ENCODE measurements around the gene FARP1. TPM values are rescaled to one million over a fixed set of nuclear protein-coding genes. Genes with fewer than 3 reads are reported as not detected.
"Not testable (repeated sequence)": the region's sequence is repeated elsewhere in the genome, so short reads cannot be mapped to it uniquely, and the experiment has no call there.

Gene FARP1
- total RNA-seq, 1 donor from 2014 or later: 36.5 TPM

- H3K27ac ChIP-seq (ENCODE audit: low read depth, low read length); H3K4me3 ChIP-seq (ENCODE audit: low read length in 3 of 3); H3K36me3 ChIP-seq (ENCODE audit: control insufficient read depth in 3 of 3, insufficient read depth in 3 of 3, low read length in 3 of 3); H3K27me3 ChIP-seq (ENCODE audit: control insufficient read depth in 3 of 3, insufficient read depth in 3 of 3, low read length in 3 of 3); H3K9ac ChIP-seq (ENCODE audit: low read depth in 1 of 3, low read length in 3 of 3); H3K9me3 ChIP-seq (ENCODE audit: control insufficient read depth in 3 of 3, low read length in 3 of 3): not testable (repeated sequence)
- H3K4me1 ChIP-seq (ENCODE audit: control insufficient read depth in 3 of 3, insufficient read depth in 3 of 3, low read length in 3 of 3): peaks cover 18 to 23% (median 20%) of the 10 kb centered on the region in 3 donors
These were observed 226.6 kb downstream of the FARP1 start for GRCh38 chr13:98369520-98369919.

DNA sequence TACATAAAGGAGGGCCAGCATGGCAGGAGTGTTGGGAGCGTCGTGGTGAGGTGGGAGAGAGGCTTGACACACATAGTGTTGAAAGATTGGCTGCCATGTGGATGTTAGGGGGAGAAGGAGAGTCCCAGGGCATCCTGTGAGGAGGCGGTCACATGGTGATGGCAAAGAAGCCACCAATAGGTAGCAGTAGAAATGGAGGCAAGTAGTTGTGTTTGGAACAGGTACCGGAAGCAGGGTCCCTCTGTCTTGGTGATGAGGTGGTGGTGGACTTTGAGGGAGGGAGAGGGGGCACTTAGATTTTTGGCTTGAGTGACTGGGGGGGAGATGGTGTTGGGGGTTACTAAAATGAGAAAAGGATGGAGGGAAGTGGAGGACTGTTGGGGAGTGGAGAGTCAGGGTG is 227.4 kb downstream of the FARP1 start:
- H3K27ac ChIP-seq (ENCODE audit: low read depth, low read length): no peak overlapping the region
- no peak overlapping the region for H3K9ac ChIP-seq (ENCODE audit: low read depth in 1 of 3, low read length in 3 of 3)
- no peaks in the 10 kb centered on the region for H3K27me3 ChIP-seq (ENCODE audit: control insufficient read depth in 3 of 3, insufficient read depth in 3 of 3, low read length in 3 of 3)
- H3K4me3 ChIP-seq (ENCODE audit: low read length in 3 of 3): no peak overlapping the region
- H3K4me1 ChIP-seq (ENCODE audit: control insufficient read depth in 3 of 3, insufficient read depth in 3 of 3, low read length in 3 of 3): peaks cover 18 to 23% (median 20%) of the 10 kb centered on the region in 3 donors
- no peaks in the 10 kb centered on the region for H3K36me3 ChIP-seq (ENCODE audit: control insufficient read depth in 3 of 3, insufficient read depth in 3 of 3, low read length in 3 of 3)
- no peaks in the 10 kb centered on the region for H3K9me3 ChIP-seq (ENCODE audit: control insufficient read depth in 3 of 3, low read length in 3 of 3)

DNA sequence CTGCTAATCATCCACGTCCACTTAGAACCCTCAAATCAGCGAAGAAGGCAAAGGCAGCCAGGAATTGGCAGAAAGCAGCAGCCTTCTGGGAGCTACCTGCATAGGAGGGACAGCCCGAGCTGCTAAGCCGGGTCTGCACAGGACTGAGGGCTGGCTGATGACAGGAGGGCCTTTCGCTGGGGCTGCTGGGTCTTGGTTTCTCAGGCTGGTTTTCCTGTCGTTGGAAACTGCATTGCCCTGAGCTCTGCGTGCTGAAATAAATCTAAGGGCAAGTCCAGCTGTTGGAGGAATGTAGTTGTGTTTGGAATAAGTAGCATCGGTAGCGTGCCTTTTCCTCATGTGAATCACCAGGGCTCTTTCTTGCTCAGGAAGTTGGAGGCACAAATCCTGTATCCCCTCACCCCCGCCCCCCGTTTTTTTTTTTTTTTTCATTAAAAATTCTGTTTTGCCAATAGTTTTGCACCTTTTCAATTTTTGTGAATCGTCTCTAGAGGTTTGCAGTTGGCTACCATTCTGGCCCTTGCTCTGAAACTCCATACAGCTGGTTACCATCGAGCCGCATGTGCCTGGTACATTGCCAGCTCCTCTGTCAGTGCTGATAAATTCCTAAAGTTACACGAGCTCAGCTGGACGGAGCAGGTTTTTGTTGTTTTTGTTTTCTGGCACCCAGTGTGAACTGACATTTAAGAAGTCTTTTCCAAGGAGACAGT is 228.1 kb downstream of the FARP1 start:
- no peak overlapping the region for H3K9ac ChIP-seq (ENCODE audit: low read depth in 1 of 3, low read length in 3 of 3)
- no peaks in the 10 kb centered on the region for H3K9me3 ChIP-seq (ENCODE audit: control insufficient read depth in 3 of 3, low read length in 3 of 3)

DNA sequence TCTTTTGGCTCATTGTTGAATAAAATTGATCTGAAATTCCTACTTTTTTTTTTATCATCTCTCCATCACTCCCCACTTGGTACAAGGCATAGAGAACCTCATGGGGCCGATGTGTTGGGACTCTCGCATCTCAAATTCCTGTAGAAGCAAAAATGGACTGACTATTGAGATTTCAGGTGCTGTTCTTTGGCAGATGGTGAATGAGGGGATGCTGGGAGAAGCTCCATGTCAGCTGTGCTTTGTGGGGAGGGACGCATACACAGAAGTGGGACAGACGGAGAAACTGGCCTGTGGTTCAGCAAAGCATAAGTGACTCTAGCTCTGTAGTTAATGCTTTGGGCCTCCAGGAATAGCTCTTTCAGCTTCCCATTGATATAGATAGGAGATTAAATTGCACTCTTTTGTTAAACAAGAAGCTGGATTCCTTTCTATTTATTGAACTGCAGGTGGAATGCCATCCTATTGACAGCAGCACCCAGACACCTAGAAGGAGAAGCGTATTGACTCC is 228.7 kb downstream of the FARP1 start:
- Histone ChIP-seq H3K27ac (ENCODE audit: low read depth, low read length) (no peak overlapping the region), H3K9ac (ENCODE audit: low read depth in 1 of 3, low read length in 3 of 3) (no peak overlapping the region), H3K4me1 (ENCODE audit: control insufficient read depth in 3 of 3, insufficient read depth in 3 of 3, low read length in 3 of 3) (peaks cover 18 to 23% (median 20%) of the 10 kb centered on the region in 3 donors), H3K36me3 (ENCODE audit: control insufficient read depth in 3 of 3, insufficient read depth in 3 of 3, low read length in 3 of 3) (no peaks in the 10 kb centered on the region), H3K27me3 (ENCODE audit: control insufficient read depth in 3 of 3, insufficient read depth in 3 of 3, low read length in 3 of 3) (no peaks in the 10 kb centered on the region), H3K9me3 (ENCODE audit: control insufficient read depth in 3 of 3, low read length in 3 of 3) (no peaks in the 10 kb centered on the region), H3K4me3 (ENCODE audit: low read length in 3 of 3) (no peak overlapping the region)

More for the DNA sequence above, 228.1 kb downstream of the FARP1 start:
- H3K36me3 ChIP-seq (ENCODE audit: control insufficient read depth in 3 of 3, insufficient read depth in 3 of 3, low read length in 3 of 3): no peaks in the 10 kb centered on the region
- no peak overlapping the region for H3K27ac ChIP-seq (ENCODE audit: low read depth, low read length)
- peaks cover 18 to 23% (median 20%) of the 10 kb centered on the region in 3 donors for H3K4me1 ChIP-seq (ENCODE audit: control insufficient read depth in 3 of 3, insufficient read depth in 3 of 3, low read length in 3 of 3)
- peak overlapping the region in 1 of 3 donors; percentile 44 for H3K4me3 ChIP-seq (ENCODE audit: low read length in 3 of 3)
- H3K27me3 ChIP-seq (ENCODE audit: control insufficient read depth in 3 of 3, insufficient read depth in 3 of 3, low read length in 3 of 3): no peaks in the 10 kb centered on the region

DNA sequence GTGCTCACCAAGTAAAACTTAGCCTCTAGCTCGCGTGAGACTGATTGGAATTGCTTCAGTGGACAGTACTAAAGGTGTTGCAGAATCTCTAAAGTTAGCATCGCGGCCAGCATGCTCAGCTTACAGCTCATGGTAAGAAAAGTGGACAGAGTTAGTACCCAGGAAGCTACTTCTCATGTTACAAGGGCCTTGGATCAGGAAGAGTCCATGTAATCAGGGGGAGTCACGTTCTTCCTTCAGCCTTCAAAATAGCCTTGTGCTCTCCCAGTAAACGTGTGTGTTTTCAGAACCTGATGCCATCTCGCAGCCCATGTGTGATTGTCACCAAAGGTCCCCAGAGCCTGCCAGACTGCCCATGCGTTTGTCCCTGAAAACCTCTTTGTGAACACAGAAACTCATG is 230.0 kb downstream of the FARP1 start:
- Histone ChIP-seq H3K9ac (ENCODE audit: low read depth in 1 of 3, low read length in 3 of 3) (peak overlapping the region in 2 of 3 donors; percentile 23 to 45), H3K9me3 (ENCODE audit: control insufficient read depth in 3 of 3, low read length in 3 of 3) (no peaks in the 10 kb centered on the region), H3K4me3 (ENCODE audit: low read length in 3 of 3) (peak overlapping the region; percentile 2 to 45 (median 19)), H3K27me3 (ENCODE audit: control insufficient read depth in 3 of 3, insufficient read depth in 3 of 3, low read length in 3 of 3) (no peaks in the 10 kb centered on the region), H3K27ac (ENCODE audit: low read depth, low read length) (peak overlapping the region; percentile 59), H3K36me3 (ENCODE audit: control insufficient read depth in 3 of 3, insufficient read depth in 3 of 3, low read length in 3 of 3) (no peaks in the 10 kb centered on the region), H3K4me1 (ENCODE audit: control insufficient read depth in 3 of 3, insufficient read depth in 3 of 3, low read length in 3 of 3) (peaks cover 18 to 23% (median 20%) of the 10 kb centered on the region in 3 donors)

DNA sequence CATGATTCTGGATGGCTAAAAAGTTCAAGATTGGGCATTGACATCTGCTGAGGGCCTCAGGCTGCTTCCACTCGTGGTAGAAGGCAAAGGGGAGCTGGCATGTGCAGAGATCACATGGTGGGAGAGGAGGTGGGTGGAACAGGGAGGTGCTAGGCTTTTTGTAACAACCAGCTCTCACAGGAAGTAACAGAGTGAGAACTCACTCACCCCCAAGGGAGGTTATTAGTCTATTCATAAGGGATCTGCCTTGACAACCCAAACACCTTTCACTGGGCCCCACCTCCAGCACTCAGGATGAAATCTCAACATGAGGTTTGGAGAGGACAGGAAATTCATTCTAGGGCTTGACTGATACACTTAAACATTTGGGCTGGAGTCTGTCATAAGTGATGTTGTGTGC is 231.9 kb downstream of the FARP1 start:
- no peaks in the 10 kb centered on the region for H3K36me3 ChIP-seq (ENCODE audit: control insufficient read depth in 3 of 3, insufficient read depth in 3 of 3, low read length in 3 of 3)
- no peaks in the 10 kb centered on the region for H3K9me3 ChIP-seq (ENCODE audit: control insufficient read depth in 3 of 3, low read length in 3 of 3)
- H3K4me3 ChIP-seq (ENCODE audit: low read length in 3 of 3): no peak overlapping the region
- peaks cover 18 to 23% (median 20%) of the 10 kb centered on the region in 3 donors for H3K4me1 ChIP-seq (ENCODE audit: control insufficient read depth in 3 of 3, insufficient read depth in 3 of 3, low read length in 3 of 3)
- H3K9ac ChIP-seq (ENCODE audit: low read depth in 1 of 3, low read length in 3 of 3): no peak overlapping the region
- no peak overlapping the region for H3K27ac ChIP-seq (ENCODE audit: low read depth, low read length)
- no peaks in the 10 kb centered on the region for H3K27me3 ChIP-seq (ENCODE audit: control insufficient read depth in 3 of 3, insufficient read depth in 3 of 3, low read length in 3 of 3)

- H3K4me3 ChIP-seq (ENCODE audit: low read length in 3 of 3): no peak overlapping the region
- H3K36me3 ChIP-seq (ENCODE audit: control insufficient read depth in 3 of 3, insufficient read depth in 3 of 3, low read length in 3 of 3): no peaks in the 10 kb centered on the region
- no peaks in the 10 kb centered on the region for H3K27me3 ChIP-seq (ENCODE audit: control insufficient read depth in 3 of 3, insufficient read depth in 3 of 3, low read length in 3 of 3)
- H3K9ac ChIP-seq (ENCODE audit: low read depth in 1 of 3, low read length in 3 of 3): no peak overlapping the region
- no peaks in the 10 kb centered on the region for H3K9me3 ChIP-seq (ENCODE audit: control insufficient read depth in 3 of 3, low read length in 3 of 3)
- peaks cover 2 to 3% (median 2%) of the 10 kb centered on the region in 3 donors for H3K4me1 ChIP-seq (ENCODE audit: control insufficient read depth in 3 of 3, insufficient read depth in 3 of 3, low read length in 3 of 3)
- H3K27ac ChIP-seq (ENCODE audit: low read depth, low read length): no peak overlapping the region
These were observed 234.9 kb downstream of the FARP1 start for GRCh38 chr13:98377635-98378378.

DNA sequence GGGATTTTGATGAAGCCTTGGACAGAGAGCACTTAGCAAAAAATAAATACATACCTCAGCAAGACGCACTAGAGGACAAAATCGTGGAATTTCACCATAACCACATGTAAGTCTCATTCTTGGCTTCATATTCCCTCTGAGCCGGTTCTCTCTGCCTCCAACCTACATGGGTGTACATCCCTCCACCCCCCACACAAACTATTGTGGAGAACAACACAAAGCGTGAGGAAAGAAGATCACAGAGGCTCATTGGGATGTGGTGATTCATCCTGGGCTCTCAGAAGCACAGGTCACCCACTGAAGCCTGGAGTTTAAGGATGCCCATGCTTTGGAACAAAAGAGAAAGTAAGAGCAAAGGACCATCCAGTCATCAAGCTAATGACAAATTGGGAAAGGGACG is 241.8 kb downstream of the FARP1 start:
- no peaks in the 10 kb centered on the region for H3K4me1 ChIP-seq (ENCODE audit: control insufficient read depth in 3 of 3, insufficient read depth in 3 of 3, low read length in 3 of 3)
- H3K36me3 ChIP-seq (ENCODE audit: control insufficient read depth in 3 of 3, insufficient read depth in 3 of 3, low read length in 3 of 3): peaks cover 0 to 8% (median 0%) of the 10 kb centered on the region in 3 donors
- H3K9ac ChIP-seq (ENCODE audit: low read depth in 1 of 3, low read length in 3 of 3): no peak overlapping the region
- H3K9me3 ChIP-seq (ENCODE audit: control insufficient read depth in 3 of 3, low read length in 3 of 3): no peaks in the 10 kb centered on the region
- no peak overlapping the region for H3K4me3 ChIP-seq (ENCODE audit: low read length in 3 of 3)
- no peak overlapping the region for H3K27ac ChIP-seq (ENCODE audit: low read depth, low read length)
- no peaks in the 10 kb centered on the region for H3K27me3 ChIP-seq (ENCODE audit: control insufficient read depth in 3 of 3, insufficient read depth in 3 of 3, low read length in 3 of 3)

DNA sequence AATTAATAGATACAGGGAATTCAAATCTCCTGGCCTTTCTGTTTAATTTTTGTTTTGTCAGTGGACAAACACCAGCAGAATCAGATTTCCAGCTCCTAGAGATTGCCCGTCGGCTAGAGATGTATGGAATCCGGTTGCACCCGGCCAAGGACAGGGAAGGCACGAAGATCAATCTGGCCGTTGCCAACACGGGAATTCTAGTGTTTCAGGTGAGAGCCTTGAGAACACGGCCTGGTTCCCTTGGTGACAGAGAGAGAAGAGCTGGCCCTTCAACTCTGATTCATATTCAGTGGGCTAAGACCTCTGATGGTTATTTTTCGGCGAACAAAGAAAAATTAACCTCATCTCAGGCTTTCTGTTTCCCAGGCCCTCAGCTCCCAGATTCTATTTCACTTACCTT is 242.7 kb downstream of the FARP1 start:
- no peak overlapping the region for H3K9ac ChIP-seq (ENCODE audit: low read depth in 1 of 3, low read length in 3 of 3)

GRCh38 chr13:98386637-98387036 is 243.7 kb downstream of the FARP1 start:
- no peak overlapping the region for H3K9ac ChIP-seq (ENCODE audit: low read depth in 1 of 3, low read length in 3 of 3)
- no peak overlapping the region for H3K27ac ChIP-seq (ENCODE audit: low read depth, low read length)
- peaks cover 0 to 8% (median 0%) of the 10 kb centered on the region in 3 donors for H3K36me3 ChIP-seq (ENCODE audit: control insufficient read depth in 3 of 3, insufficient read depth in 3 of 3, low read length in 3 of 3)

More for the DNA sequence above, 242.7 kb downstream of the FARP1 start:
- no peaks in the 10 kb centered on the region for H3K4me1 ChIP-seq (ENCODE audit: control insufficient read depth in 3 of 3, insufficient read depth in 3 of 3, low read length in 3 of 3)
- H3K27ac ChIP-seq (ENCODE audit: low read depth, low read length): no peak overlapping the region
- H3K4me3 ChIP-seq (ENCODE audit: low read length in 3 of 3): no peak overlapping the region
- H3K36me3 ChIP-seq (ENCODE audit: control insufficient read depth in 3 of 3, insufficient read depth in 3 of 3, low read length in 3 of 3): peaks cover 0 to 8% (median 0%) of the 10 kb centered on the region in 3 donors
- no peaks in the 10 kb centered on the region for H3K27me3 ChIP-seq (ENCODE audit: control insufficient read depth in 3 of 3, insufficient read depth in 3 of 3, low read length in 3 of 3)
- H3K9me3 ChIP-seq (ENCODE audit: control insufficient read depth in 3 of 3, low read length in 3 of 3): no peaks in the 10 kb centered on the region

More at GRCh38 chr13:98386637-98387036, 243.7 kb downstream of the FARP1 start:
- Histone ChIP-seq H3K9me3 (ENCODE audit: control insufficient read depth in 3 of 3, low read length in 3 of 3) (no peaks in the 10 kb centered on the region), H3K27me3 (ENCODE audit: control insufficient read depth in 3 of 3, insufficient read depth in 3 of 3, low read length in 3 of 3) (no peaks in the 10 kb centered on the region), H3K4me1 (ENCODE audit: control insufficient read depth in 3 of 3, insufficient read depth in 3 of 3, low read length in 3 of 3) (no peaks in the 10 kb centered on the region), H3K4me3 (ENCODE audit: low read length in 3 of 3) (no peak overlapping the region)
